ENCODE results near the gene HNRNPLL. TPM values are rescaled to one million over a fixed set of nuclear protein-coding genes. Genes with fewer than 3 reads are reported as not detected.

Gene HNRNPLL
- total and polyA plus RNA-seq, 2 experiments from 2014 or later = 42.5 to 53.4 TPM

DNA sequence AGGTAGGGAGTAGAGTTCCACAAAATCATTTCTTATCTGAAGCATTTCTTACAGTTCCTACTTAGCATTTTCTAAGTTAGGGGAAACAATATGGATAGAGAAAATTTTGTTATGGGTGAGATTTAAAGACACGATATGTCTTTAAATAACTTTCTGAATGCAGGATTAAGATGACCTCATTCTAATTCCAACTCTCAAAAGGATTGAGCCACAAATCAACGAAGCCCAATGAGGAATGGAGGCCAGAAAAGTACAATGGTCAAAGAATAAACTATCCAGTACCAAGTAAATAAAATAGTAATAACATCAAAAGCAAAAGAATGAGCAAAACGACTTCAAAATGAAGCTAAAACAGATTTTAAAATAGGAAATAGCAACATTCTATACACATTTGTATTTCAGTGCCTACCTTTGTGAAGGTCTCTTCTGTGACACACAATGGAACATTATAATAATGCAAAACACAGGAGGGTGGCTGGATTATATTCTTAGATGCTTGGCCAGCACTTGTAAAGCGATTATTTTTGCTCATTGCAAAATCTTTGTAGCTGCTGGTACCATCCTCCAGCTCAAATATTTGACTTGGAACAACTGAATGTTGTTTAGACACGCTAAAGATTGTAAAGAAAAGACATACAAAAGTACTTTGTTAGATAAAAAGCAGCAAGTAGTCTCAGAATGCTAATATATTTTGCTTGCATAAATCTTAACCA, 33.8 kb downstream of the HNRNPLL start (continued):
- TF ChIP-seq, protein P1, sequence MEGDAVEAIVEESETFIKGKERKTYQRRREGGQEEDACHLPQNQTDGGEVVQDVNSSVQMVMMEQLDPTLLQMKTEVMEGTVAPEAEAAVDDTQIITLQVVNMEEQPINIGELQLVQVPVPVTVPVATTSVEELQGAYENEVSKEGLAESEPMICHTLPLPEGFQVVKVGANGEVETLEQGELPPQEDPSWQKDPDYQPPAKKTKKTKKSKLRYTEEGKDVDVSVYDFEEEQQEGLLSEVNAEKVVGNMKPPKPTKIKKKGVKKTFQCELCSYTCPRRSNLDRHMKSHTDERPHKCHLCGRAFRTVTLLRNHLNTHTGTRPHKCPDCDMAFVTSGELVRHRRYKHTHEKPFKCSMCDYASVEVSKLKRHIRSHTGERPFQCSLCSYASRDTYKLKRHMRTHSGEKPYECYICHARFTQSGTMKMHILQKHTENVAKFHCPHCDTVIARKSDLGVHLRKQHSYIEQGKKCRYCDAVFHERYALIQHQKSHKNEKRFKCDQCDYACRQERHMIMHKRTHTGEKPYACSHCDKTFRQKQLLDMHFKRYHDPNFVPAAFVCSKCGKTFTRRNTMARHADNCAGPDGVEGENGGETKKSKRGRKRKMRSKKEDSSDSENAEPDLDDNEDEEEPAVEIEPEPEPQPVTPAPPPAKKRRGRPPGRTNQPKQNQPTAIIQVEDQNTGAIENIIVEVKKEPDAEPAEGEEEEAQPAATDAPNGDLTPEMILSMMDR (conservative IDR thresholded peaks at IDR 0.05; ENCODE audit: low read depth in 2 of 2) = no peak

DNA sequence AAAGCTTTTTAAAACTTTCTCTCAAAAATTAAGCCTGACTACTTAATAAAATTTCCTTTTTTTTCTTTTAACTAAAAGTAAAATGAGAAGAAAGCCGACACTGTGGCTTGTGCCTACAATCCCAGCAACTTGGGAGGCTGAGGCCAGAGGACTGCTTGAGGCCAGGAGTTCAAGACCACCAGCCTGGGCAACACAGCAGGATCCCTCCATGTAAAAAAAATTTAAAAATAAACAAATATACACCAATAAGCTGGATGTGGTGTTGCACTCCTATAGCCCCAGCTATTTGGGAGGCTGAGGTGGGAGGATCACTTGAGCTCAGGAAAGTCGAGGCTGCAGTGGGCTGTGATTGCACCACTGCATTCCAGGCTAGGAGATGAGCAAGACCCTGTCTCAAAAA, 37.4 kb downstream of the HNRNPLL start:
- Histone ChIP-seq H4K20me1 (replicated peaks; ENCODE audit: insufficient read depth) (0 out of 2 replicates have a peak, but pooled peaks cover under 1% of the 10 kb centered on the region), H3K4me1 (ENCODE audit: insufficient read depth) (no peaks in the 10 kb centered on the region), H3K79me2 (replicated peaks; ENCODE audit: insufficient read depth) (no peaks in the 10 kb centered on the region), H3K36me3 (ENCODE audit: insufficient read depth) (peaks cover 47% of the 10 kb centered on the region), H3K9me2 (ENCODE audit: insufficient read depth) (no peaks in the 10 kb centered on the region), H2AFZ (no peak overlapping the region), H3K27ac (ENCODE audit: low read depth) (no peak overlapping the region), H3F3A (replicated peaks; ENCODE audit: low read depth) (no peaks in the 10 kb centered on the region), H3K4me3 (no peak overlapping the region), H3K4me2 (no peak overlapping the region), H3K27me3 (ENCODE audit: insufficient read depth) (no peaks in the 10 kb centered on the region)
- ATAC-seq = no peak
- no peak for DNase-seq (ENCODE audit: low spot score)
- no peaks in the 10 kb centered on the region for H3K9me3 Mint-ChIP-seq
- H3K4me1 Mint-ChIP-seq = no peaks in the 10 kb centered on the region
- H3K36me3 Mint-ChIP-seq (ENCODE audit: low read depth) = peaks cover 67% of the 10 kb centered on the region
- no peak overlapping the region for H3K27ac Mint-ChIP-seq
- H3K27me3 Mint-ChIP-seq (ENCODE audit: insufficient read depth, low read depth, poor library complexity) = no peaks in the 10 kb centered on the region
- no peak overlapping the region for H3K4me3 Mint-ChIP-seq
- no peak for TF ChIP-seq JUNB (IDR thresholded peaks at IDR 0.05; ENCODE audit: unreplicated experiment)

DNA sequence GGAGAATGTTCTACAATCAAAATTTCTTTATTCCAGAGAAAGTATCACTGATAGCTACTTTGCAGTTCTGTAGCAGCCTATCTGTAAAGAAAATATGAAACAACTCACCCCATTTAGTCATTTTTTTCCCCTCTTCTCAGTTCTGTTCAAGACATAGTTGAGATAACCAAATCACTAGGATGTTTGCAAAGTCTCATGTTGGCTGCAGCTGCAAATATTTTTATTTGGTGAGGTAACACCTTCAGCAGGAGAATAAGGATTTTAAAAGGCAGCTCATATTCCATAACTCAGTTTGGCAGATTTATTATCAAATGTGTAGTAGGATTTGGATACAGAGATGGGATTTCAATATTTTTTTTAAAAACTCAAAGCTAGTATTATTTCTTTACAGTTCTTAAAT, 41.0 kb downstream of the HNRNPLL start:
- Histone ChIP-seq H3K79me2 (replicated peaks; ENCODE audit: insufficient read depth) (no peaks in the 10 kb centered on the region), H3K4me2 (no peak overlapping the region), H3K27ac (ENCODE audit: low read depth) (no peak overlapping the region), H4K20me1 (replicated peaks; ENCODE audit: insufficient read depth) (peaks cover 4% of the 10 kb centered on the region; the same call in 1 of the 2 replicates), H3K27me3 (ENCODE audit: insufficient read depth) (no peaks in the 10 kb centered on the region), H3F3A (replicated peaks; ENCODE audit: low read depth) (no peaks in the 10 kb centered on the region), H3K4me1 (ENCODE audit: insufficient read depth) (no peaks in the 10 kb centered on the region), H2AFZ (no peak overlapping the region), H3K4me3 (no peak overlapping the region), H3K9me2 (ENCODE audit: insufficient read depth) (no peaks in the 10 kb centered on the region), H3K36me3 (ENCODE audit: insufficient read depth) (peaks cover 22% of the 10 kb centered on the region)
- peaks cover 46% of the 10 kb centered on the region for H3K36me3 Mint-ChIP-seq (ENCODE audit: low read depth)
- DNase-seq (ENCODE audit: low spot score) = no peak
- ATAC-seq = no peak
- no peak overlapping the region for H3K4me3 Mint-ChIP-seq
- no peaks in the 10 kb centered on the region for H3K9me3 Mint-ChIP-seq
- H3K27me3 Mint-ChIP-seq (ENCODE audit: insufficient read depth, low read depth, poor library complexity) = no peaks in the 10 kb centered on the region
- no peaks in the 10 kb centered on the region for H3K4me1 Mint-ChIP-seq
- no peak overlapping the region for H3K27ac Mint-ChIP-seq
- TF ChIP-seq CREB1 (CRISPR knock-in tag; IDR thresholded peaks at IDR 0.05; ENCODE audit: low read depth) (no peak), ZNF462 (CRISPR knock-in tag; IDR thresholded peaks at IDR 0.05) (no peak), NANOG (IDR thresholded peaks at IDR 0.05; ENCODE audit: borderline replicate concordance) (no peak), REST (IDR thresholded peaks at IDR 0.05; ENCODE audit: unreplicated experiment) (no peak), POLR2AphosphoS5 (IDR thresholded peaks at IDR 0.05; ENCODE audit: low read depth) (no peak), STAT1 (IDR thresholded peaks at IDR 0.05; ENCODE audit: unreplicated experiment) (no peak)
